Trophoblast cell (in vitro differentiated cells and primary cell): ENCODE data around the gene CACNA2D4.

Experiments used
- DNase-seq, 2 donors: peaks; one replicate each; pipeline ENCODE4 v3.0.0-alpha.2; 2016
- H2AFZ ChIP-seq: 2 replicates; pipeline ENCODE4 v1.6.1; 2013; ENCODE audit warnings: low read length, moderate library complexity, mild to moderate bottlenecking; ENCODE audit not compliant: insufficient read depth, poor library complexity
- H2AK5ac ChIP-seq: 2 replicates; pipeline ENCODE4 v1.6.1; 2013; ENCODE audit warnings: mild to moderate bottlenecking, low read length
- H2BK120ac ChIP-seq: 2 replicates; pipeline ENCODE4 v1.6.1; 2013; ENCODE audit warnings: low read length, mild to moderate bottlenecking, moderate library complexity; ENCODE audit not compliant: insufficient read depth, poor library complexity
- H2BK12ac ChIP-seq: 2 replicates; pipeline ENCODE4 v1.6.1; 2013; ENCODE audit warnings: mild to moderate bottlenecking, low read length, moderate library complexity
- H2BK5ac ChIP-seq: 2 replicates; pipeline ENCODE4 v1.6.1; 2013; ENCODE audit warnings: low read length, low read depth, moderate library complexity, mild to moderate bottlenecking; ENCODE audit not compliant: poor library complexity
- H3K14ac ChIP-seq: 2 replicates; pipeline ENCODE4 v1.6.1; 2013; ENCODE audit warnings: mild to moderate bottlenecking, low read length
- H3K18ac ChIP-seq: 2 replicates; pipeline ENCODE4 v1.6.1; 2013; ENCODE audit warnings: mild to moderate bottlenecking, low read length
- H3K23ac ChIP-seq: 2 replicates; pipeline ENCODE4 v1.6.1; 2013; ENCODE audit warnings: low read length
- H3K27ac ChIP-seq: 2 replicates; pipeline ENCODE4 v1.5.1; 2013; ENCODE audit warnings: low read depth, mild to moderate bottlenecking, inconsistent platforms, low read length, moderate library complexity
- H3K27me3 ChIP-seq: 2 replicates; pipeline ENCODE4 v1.6.1; 2013; ENCODE audit warnings: inconsistent platforms, mild to moderate bottlenecking, low read length, moderate library complexity; ENCODE audit not compliant: insufficient read depth
- H3K36me3 ChIP-seq, 2 experiments: 1 replicate in 1 of 2; 2 replicates in 1 of 2; pipeline ENCODE4 v1.6.1; 2013; ENCODE audit warnings: low read length in 2 of 2, mild to moderate bottlenecking in 2 of 2, moderate library complexity in 1 of 2; ENCODE audit not compliant: insufficient read depth in 2 of 2, control insufficient read depth in 1 of 2
- H3K4ac ChIP-seq: 2 replicates; pipeline ENCODE4 v1.6.1; 2013; ENCODE audit warnings: low read depth, mild to moderate bottlenecking, low read length, moderate library complexity
- H3K4me1 ChIP-seq, 2 experiments: 1 replicate in 1 of 2; 2 replicates in 1 of 2; pipeline ENCODE4 v1.6.1; 2013; ENCODE audit warnings: low read length in 2 of 2, mild to moderate bottlenecking in 2 of 2, moderate library complexity in 1 of 2; ENCODE audit not compliant: insufficient read depth in 2 of 2, control insufficient read depth in 1 of 2
- H3K4me2 ChIP-seq: 2 replicates; pipeline ENCODE4 v1.6.1; 2013; ENCODE audit warnings: inconsistent platforms, mild to moderate bottlenecking, low read length, moderate library complexity
- H3K4me3 ChIP-seq: 2 replicates; pipeline ENCODE4 v1.5.1; 2013; ENCODE audit warnings: mild to moderate bottlenecking, low read depth, low read length, inconsistent platforms
- H3K79me1 ChIP-seq: one replicate; pipeline ENCODE4 v1.6.1; 2013; ENCODE audit warnings: low read length
- H3K79me2 ChIP-seq: 2 replicates; pipeline ENCODE4 v1.6.1; 2013; ENCODE audit warnings: low read length, mild to moderate bottlenecking; ENCODE audit not compliant: control insufficient read depth, insufficient read depth, poor library complexity
- H3K9ac ChIP-seq: 2 replicates; pipeline ENCODE4 v1.6.1; 2013; ENCODE audit warnings: mild to moderate bottlenecking, low read length
- H3K9me3 ChIP-seq: 2 replicates; pipeline ENCODE4 v1.6.1; 2013; ENCODE audit warnings: low read depth, mild to moderate bottlenecking, control low read depth, inconsistent platforms, low read length; ENCODE audit not compliant: insufficient read depth
- H4K12ac ChIP-seq: 2 replicates; pipeline ENCODE4 v1.6.1; 2013; ENCODE audit warnings: low read depth, mild to moderate bottlenecking, low read length, moderate library complexity
- H4K8ac ChIP-seq: 2 replicates; pipeline ENCODE4 v1.6.1; 2013; ENCODE audit warnings: low read depth, mild to moderate bottlenecking, low read length, moderate library complexity
- H4K91ac ChIP-seq: one replicate; pipeline ENCODE4 v1.6.1; 2013; ENCODE audit warnings: low read depth, mild to moderate bottlenecking, low read length, moderate library complexity
- WGBS: extraction: QIAGEN DNeasy Blood & Tissue Kit; methylation state at CpG from one replicate; pipeline ENCODE4 v1.1.7; 2013; ENCODE audit warnings: missing lambda C conversion rate; ENCODE audit not compliant: insufficient read length, insufficient coverage; ENCODE audit errors: extremely low coverage; 5-methylcytosine and 5-hydroxymethylcytosine counted together

Gene CACNA2D4

DNA sequence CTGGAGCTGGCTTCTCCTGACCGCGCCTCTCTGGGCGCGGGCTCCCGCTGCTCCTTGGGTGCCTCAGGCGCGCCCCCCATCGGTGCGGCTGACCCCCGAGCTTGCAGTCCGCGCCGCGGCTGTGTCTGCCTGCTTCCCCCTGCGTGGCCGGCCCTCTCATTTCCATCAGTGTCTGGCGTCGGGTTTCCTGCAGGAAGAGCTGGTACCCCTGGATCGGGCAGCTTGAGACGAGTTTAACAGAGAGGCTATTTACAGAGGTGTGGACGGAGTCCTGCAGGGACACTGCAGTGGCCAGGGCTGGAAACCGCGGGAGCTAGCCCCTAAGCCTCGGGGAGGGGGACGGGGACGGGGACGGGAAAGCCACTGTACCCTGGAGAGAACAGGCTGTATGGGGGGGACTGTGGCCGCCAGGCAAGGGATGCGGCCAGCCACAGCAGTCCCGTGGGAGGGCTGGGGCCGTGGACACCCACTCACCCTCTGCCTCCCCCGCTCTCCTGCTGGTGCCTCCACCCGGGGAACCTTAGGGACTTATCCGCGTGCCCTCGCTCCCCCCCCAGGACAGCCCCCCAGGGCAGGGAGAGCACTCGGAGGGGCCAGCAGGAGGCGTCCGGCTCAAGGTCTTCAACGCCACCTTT is 3.7 kb upstream of the CACNA2D4 start:
- H3K14ac ChIP-seq, result no peak overlapping the region
- no peaks in the 10 kb centered on the region for H3K79me2 ChIP-seq
- no peak overlapping the region for H2AFZ ChIP-seq
- H3K27me3 ChIP-seq, result no peaks in the 10 kb centered on the region
- no peak overlapping the region for H4K12ac ChIP-seq
- H3K36me3 ChIP-seq, result no peaks in the 10 kb centered on the region
- no peak overlapping the region for H3K18ac ChIP-seq
- H3K4me2 ChIP-seq, result no peak overlapping the region
- no peak overlapping the region for H3K9ac ChIP-seq
- H4K8ac ChIP-seq, result no peak overlapping the region
- no peak overlapping the region for H2BK120ac ChIP-seq
- no peak overlapping the region for H4K91ac ChIP-seq
- no peak overlapping the region for H3K27ac ChIP-seq
- no peak overlapping the region for H3K23ac ChIP-seq
- no peak overlapping the region for H3K4me3 ChIP-seq
- no peaks in the 10 kb centered on the region for H3K79me1 ChIP-seq
- peaks cover 2% of the 10 kb centered on the region for H3K9me3 ChIP-seq
- no peak overlapping the region for H2BK5ac ChIP-seq
- no peak overlapping the region for H2BK12ac ChIP-seq
- H2AK5ac ChIP-seq, result no peak overlapping the region
- no peak overlapping the region for H3K4ac ChIP-seq
- no peak for DNase-seq
- H3K4me1 ChIP-seq, result no peaks in the 10 kb centered on the region
- no CpG with 5 or more reads among the region's 40 CpGs for WGBS

DNA sequence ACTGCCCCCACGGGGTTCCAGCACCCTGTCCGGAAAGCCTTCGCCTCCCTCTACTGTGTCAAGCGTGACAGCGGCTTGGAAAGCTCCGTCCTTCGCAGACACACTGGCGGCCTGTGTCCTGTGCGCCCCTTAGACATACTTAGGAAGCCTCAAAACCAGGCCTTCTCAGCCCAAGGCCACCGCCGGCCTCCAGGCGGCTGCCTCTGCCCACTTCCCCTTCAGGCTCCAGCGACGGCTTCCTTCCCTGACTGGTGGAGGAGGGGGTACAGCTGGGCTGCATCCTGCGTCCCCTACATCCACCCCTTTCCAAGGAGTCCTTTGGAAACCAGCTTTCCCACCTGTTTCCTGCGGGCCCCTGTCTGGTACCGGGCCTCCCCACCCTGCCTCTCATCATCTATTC is 2.5 kb upstream of the CACNA2D4 start:
- no CpG with 5 or more reads among the region's 17 CpGs for WGBS
- H3K79me2 ChIP-seq, result no peaks in the 10 kb centered on the region

DNA sequence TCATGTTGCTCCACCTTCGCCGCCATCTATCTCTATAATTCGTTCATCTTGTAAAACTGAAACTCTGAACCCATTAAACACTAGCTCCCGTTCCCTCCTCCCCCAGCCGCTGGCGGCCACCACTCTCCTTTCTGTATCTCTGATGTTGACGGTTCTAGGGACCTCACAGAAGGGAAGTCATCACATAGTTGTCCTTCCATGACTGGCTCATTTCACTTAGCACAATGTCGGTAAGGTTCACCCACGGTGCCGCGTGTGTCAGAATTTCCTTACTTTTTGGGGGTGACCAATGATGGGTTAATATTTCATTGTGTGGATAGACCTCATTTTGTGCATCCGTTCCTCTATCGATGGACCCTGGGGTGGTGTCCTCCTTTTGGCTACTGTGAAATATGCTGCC is 2.0 kb upstream of the CACNA2D4 start:
- H3K14ac ChIP-seq, result no peak overlapping the region
- H4K91ac ChIP-seq, result no peak overlapping the region
- H3K27ac ChIP-seq, result no peak overlapping the region
- H2AK5ac ChIP-seq, result no peak overlapping the region
- no peak overlapping the region for H2BK120ac ChIP-seq
- no peak overlapping the region for H2AFZ ChIP-seq
- no peak for DNase-seq
- H3K23ac ChIP-seq, result no peak overlapping the region
- no peaks in the 10 kb centered on the region for H3K36me3 ChIP-seq
- H3K4me2 ChIP-seq, result no peak overlapping the region
- no peaks in the 10 kb centered on the region for H3K79me1 ChIP-seq
- WGBS, result no CpG with 5 or more reads among the region's 13 CpGs
- no peaks in the 10 kb centered on the region for H3K4me1 ChIP-seq
- no peak overlapping the region for H3K18ac ChIP-seq
- H3K4me3 ChIP-seq, result no peak overlapping the region
- no peak overlapping the region for H3K9ac ChIP-seq
- H2BK12ac ChIP-seq, result no peak overlapping the region
- no peaks in the 10 kb centered on the region for H3K27me3 ChIP-seq
- no peak overlapping the region for H2BK5ac ChIP-seq
- H3K9me3 ChIP-seq, result no peaks in the 10 kb centered on the region
- no peak overlapping the region for H4K8ac ChIP-seq
- H3K4ac ChIP-seq, result no peak overlapping the region
- H3K79me2 ChIP-seq, result no peaks in the 10 kb centered on the region
- no peak overlapping the region for H4K12ac ChIP-seq

More for the DNA sequence above, 2.5 kb upstream of the CACNA2D4 start:
- Histone ChIP-seq H3K27me3 (no peaks in the 10 kb centered on the region), H3K4me2 (no peak overlapping the region), H3K36me3 (no peaks in the 10 kb centered on the region), H3K79me1 (no peaks in the 10 kb centered on the region), H3K14ac (no peak overlapping the region), H3K23ac (no peak overlapping the region), H3K9me3 (no peaks in the 10 kb centered on the region), H4K91ac (no peak overlapping the region), H3K4me1 (no peaks in the 10 kb centered on the region), H2BK120ac (no peak overlapping the region), H2AFZ (no peak overlapping the region), H3K4me3 (no peak overlapping the region), H2AK5ac (no peak overlapping the region), H3K27ac (no peak overlapping the region), H3K18ac (no peak overlapping the region), H3K4ac (no peak overlapping the region), H2BK5ac (no peak overlapping the region), H2BK12ac (no peak overlapping the region), H4K8ac (no peak overlapping the region), H4K12ac (no peak overlapping the region), H3K9ac (no peak overlapping the region)
- DNase-seq, result no peak

- H3K9me3 ChIP-seq, result no peaks in the 10 kb centered on the region
- no peaks in the 10 kb centered on the region for H3K4me1 ChIP-seq
- no peak overlapping the region for H4K91ac ChIP-seq
- H3K4me2 ChIP-seq, result no peak overlapping the region
- DNase-seq, result no peak
- H3K18ac ChIP-seq, result no peak overlapping the region
- H3K4me3 ChIP-seq, result no peak overlapping the region
- no peak overlapping the region for H2BK5ac ChIP-seq
- no peaks in the 10 kb centered on the region for H3K79me2 ChIP-seq
- no peak overlapping the region for H2BK120ac ChIP-seq
- H3K14ac ChIP-seq, result no peak overlapping the region
- H3K27ac ChIP-seq, result no peak overlapping the region
- H2BK12ac ChIP-seq, result no peak overlapping the region
- WGBS, result no CpG with 5 or more reads among the region's 3 CpGs
- no peaks in the 10 kb centered on the region for H3K36me3 ChIP-seq
- H3K23ac ChIP-seq, result no peak overlapping the region
- H2AK5ac ChIP-seq, result no peak overlapping the region
- H3K4ac ChIP-seq, result no peak overlapping the region
- H3K9ac ChIP-seq, result no peak overlapping the region
- no peaks in the 10 kb centered on the region for H3K79me1 ChIP-seq
- no peak overlapping the region for H2AFZ ChIP-seq
- H4K12ac ChIP-seq, result no peak overlapping the region
- H4K8ac ChIP-seq, result no peak overlapping the region
- H3K27me3 ChIP-seq, result no peaks in the 10 kb centered on the region
Measured at GRCh38 chr12:1919763-1920162, 1.3 kb upstream of the CACNA2D4 start.
